Panc1 (cell line): ENCODE results near the gene TRAPPC12. TPM values are rescaled to one million over a fixed set of nuclear protein-coding genes. Genes with fewer than 3 reads are reported as not detected.

Experiments used
- ATAC-seq: fragments of 200-7000 bp; cut with Tn5 transposase; 2 replicates; pipeline ENCODE4 v1.9.1; 2020; ENCODE audit warnings: mild to moderate bottlenecking, moderate library complexity
- BruUV-seq: library from RNA; stranded (reverse); fragments of 400-500 nt; replicated peaks from 2 replicates; lab custom pipeline; 2021; lab: Mats Ljungman, UMichigan
- CTCF ChIA-PET: fragments of 300-600 bp; sonication (Branson Sonifier 250); formaldehyde crosslinking; loops from one replicate; lab custom pipeline; 2022; ENCODE audit warnings: antibody characterized with exemption; lab: Charles Lee
- POLR2A ChIA-PET: fragments of 300-600 bp; sonication (Branson Sonifier 250); formaldehyde crosslinking; loops from one replicate; lab custom pipeline; 2022; ENCODE audit warnings: antibody characterized with exemption; lab: Charles Lee
- DNase-seq: peaks from one replicate; pipeline ENCODE4 v3.0.0-alpha.2; 2010; ENCODE audit warnings: low read depth, low spot score
- H3K27ac ChIP-seq: 2 replicates; pipeline ENCODE4 v1.5.1; 2011; ENCODE audit warnings: mild to moderate bottlenecking, low read length, inconsistent platforms
- H3K27me3 ChIP-seq: fragments of 200-500 bp; sonication (Bioruptor generic); 2 replicates; pipeline ENCODE4 v1.6.0; 2014; ENCODE audit warnings: low read length, inconsistent platforms; ENCODE audit not compliant: control insufficient read depth, insufficient read depth
- H3K36me3 ChIP-seq: fragments of 200-500 bp; sonication (Bioruptor generic); 2 replicates; pipeline ENCODE4 v1.5.1; 2014; ENCODE audit warnings: inconsistent platforms, mild to moderate bottlenecking, low read length, moderate library complexity; ENCODE audit not compliant: control insufficient read depth, insufficient read depth
- H3K4me1 ChIP-seq: 2 replicates; pipeline ENCODE4 v1.5.1; 2011; ENCODE audit warnings: inconsistent platforms, mild to moderate bottlenecking, low read length, moderate library complexity; ENCODE audit not compliant: control insufficient read depth, insufficient read depth
- H3K4me3 ChIP-seq, 2 experiments: 2 replicates each; pipeline ENCODE4 v1.5.1; 2011 to 2012; ENCODE audit warnings: low read depth in 2 of 2, low read length in 2 of 2, mild to moderate bottlenecking in 2 of 2, inconsistent platforms in 1 of 2, moderate library complexity in 1 of 2
- H3K9me3 ChIP-seq: fragments of 200-500 bp; sonication (Bioruptor generic); 2 replicates; pipeline ENCODE4 v1.5.1; 2014; ENCODE audit warnings: low read depth, mild to moderate bottlenecking, inconsistent platforms, low read length, moderate library complexity; ENCODE audit not compliant: control insufficient read depth, insufficient read depth
- POLR2AphosphoS5 ChIP-seq: IDR thresholded peaks from 2 replicates; pipeline ENCODE4 v1.6.1; 2012; ENCODE audit warnings: mild to moderate bottlenecking, low read depth, low read length, moderate library complexity
- REST ChIP-seq, 2 experiments: IDR thresholded peaks; 2 replicates each; pipeline ENCODE4 v1.6.1; 2011 to 2012; ENCODE audit warnings: low read depth in 2 of 2, control low read depth in 1 of 2, low read length in 1 of 2, mild to moderate bottlenecking in 1 of 2, moderate library complexity in 1 of 2; ENCODE audit not compliant: insufficient read depth in 1 of 2
- SIN3A ChIP-seq: IDR thresholded peaks from 2 replicates; pipeline ENCODE4 v1.6.1; 2012; ENCODE audit warnings: low read depth, mild to moderate bottlenecking, low read length, moderate library complexity, borderline replicate concordance; ENCODE audit not compliant: insufficient read depth
- TCF7L2 ChIP-seq: IDR thresholded peaks from 2 replicates; pipeline ENCODE4 v1.6.1; 2011; ENCODE audit warnings: mild to moderate bottlenecking, low read depth, low read length, inconsistent platforms
- in situ Hi-C: cut with HindIII; loops from 2 replicates; pipeline ENCODE4 v1.10.0; 2016; ENCODE audit warnings: low sequenced_read_pairs, low pct_unique_long_range_greater_than_20kb
- intact Hi-C: fragments of 100-400 bp; cut with micrococcal nuclease; formaldehyde crosslinking; loops from one replicate; pipeline ENCODE4 v1.10.0; 2022; ENCODE audit not compliant: unreplicated experiment
- total RNA-seq: library from RNA; stranded (reverse); gene quantifications from one replicate; pipeline ENCODE4 v1.2.1, GENCODE V29; 2021; ENCODE audit not compliant: unreplicated experiment
- TF ChIP-seq, protein P1 (sequence below): fragments of 450-650 bp; IDR thresholded peaks from 2 replicates; pipeline ENCODE4 v1.5.1; 2017; ENCODE audit warnings: mild to moderate bottlenecking

Gene TRAPPC12
- total RNA-seq, 1 experiment from 2014 or later = 78.7 TPM

- CTCF ChIA-PET = no interaction called here
- no peaks in the 10 kb centered on the region for H3K9me3 ChIP-seq
- in situ Hi-C loops = no loop called here
- intact Hi-C loops = no loop called here
- no peaks in the 10 kb centered on the region for H3K4me1 ChIP-seq
- H3K27ac ChIP-seq = no peak overlapping the region
- BruUV-seq = no TSS peak
- no peaks in the 10 kb centered on the region; the same call in 1 of the 2 replicates for H3K36me3 ChIP-seq
- H3K27me3 ChIP-seq = no peaks in the 10 kb centered on the region
- no peak overlapping the region for H3K4me3 ChIP-seq
- ATAC-seq (no peak), DNase-seq (no peak)
- POLR2A ChIA-PET = no interaction called here
- TF ChIP-seq TCF7L2 (no peak), REST (IDR thresholded peaks at IDR 0.05; ENCODE audit: insufficient read depth in 1 of 2, low read depth in 2 of 2, low read length in 1 of 2) (no peak), POLR2AphosphoS5 (no peak), SIN3A (no peak)
- TF ChIP-seq, protein P1, sequence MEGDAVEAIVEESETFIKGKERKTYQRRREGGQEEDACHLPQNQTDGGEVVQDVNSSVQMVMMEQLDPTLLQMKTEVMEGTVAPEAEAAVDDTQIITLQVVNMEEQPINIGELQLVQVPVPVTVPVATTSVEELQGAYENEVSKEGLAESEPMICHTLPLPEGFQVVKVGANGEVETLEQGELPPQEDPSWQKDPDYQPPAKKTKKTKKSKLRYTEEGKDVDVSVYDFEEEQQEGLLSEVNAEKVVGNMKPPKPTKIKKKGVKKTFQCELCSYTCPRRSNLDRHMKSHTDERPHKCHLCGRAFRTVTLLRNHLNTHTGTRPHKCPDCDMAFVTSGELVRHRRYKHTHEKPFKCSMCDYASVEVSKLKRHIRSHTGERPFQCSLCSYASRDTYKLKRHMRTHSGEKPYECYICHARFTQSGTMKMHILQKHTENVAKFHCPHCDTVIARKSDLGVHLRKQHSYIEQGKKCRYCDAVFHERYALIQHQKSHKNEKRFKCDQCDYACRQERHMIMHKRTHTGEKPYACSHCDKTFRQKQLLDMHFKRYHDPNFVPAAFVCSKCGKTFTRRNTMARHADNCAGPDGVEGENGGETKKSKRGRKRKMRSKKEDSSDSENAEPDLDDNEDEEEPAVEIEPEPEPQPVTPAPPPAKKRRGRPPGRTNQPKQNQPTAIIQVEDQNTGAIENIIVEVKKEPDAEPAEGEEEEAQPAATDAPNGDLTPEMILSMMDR = no peak
Observed at GRCh38 chr2:3470856-3471737, 91.6 kb downstream of the TRAPPC12 start.

- no peaks in the 10 kb centered on the region; the same call in 1 of the 2 replicates for H3K36me3 ChIP-seq
- ChIA-PET POLR2A (no interaction called here), CTCF (no interaction called here)
- in situ Hi-C loops = no loop called here
- no TSS peak for BruUV-seq
- no peaks in the 10 kb centered on the region for H3K9me3 ChIP-seq
- no peak for DNase-seq
- H3K4me1 ChIP-seq = no peaks in the 10 kb centered on the region
- no peak overlapping the region for H3K27ac ChIP-seq
- H3K4me3 ChIP-seq = no peak overlapping the region
- no peaks in the 10 kb centered on the region for H3K27me3 ChIP-seq
- TF ChIP-seq REST (IDR thresholded peaks at IDR 0.05; ENCODE audit: insufficient read depth in 1 of 2, low read depth in 2 of 2, low read length in 1 of 2) (no peak), SIN3A (no peak), POLR2AphosphoS5 (no peak), TCF7L2 (no peak)
- TF ChIP-seq, protein P1 = no peak
- no peak for ATAC-seq
- intact Hi-C loops = no loop called here
Observed at GRCh38 chr2:3472296-3472695, 92.8 kb downstream of the TRAPPC12 start.
